Astrocyte (in vitro differentiated cells and primary cell): Measurements from ENCODE around the gene ZNF560.

Experiments used
- EZH2 ChIP-seq: IDR thresholded peaks from 2 replicates; pipeline ENCODE4 v1.6.1; 2012; ENCODE audit warnings: mild to moderate bottlenecking, low read length, inconsistent platforms; ENCODE audit not compliant: insufficient read depth
- TF ChIP-seq, protein P1 (sequence below): IDR thresholded peaks from 2 replicates; pipeline ENCODE4 v1.5.1; 2011; ENCODE audit warnings: low read depth, mild to moderate bottlenecking, inconsistent platforms, low read length, moderate library complexity; ENCODE audit not compliant: insufficient read depth

DNA sequence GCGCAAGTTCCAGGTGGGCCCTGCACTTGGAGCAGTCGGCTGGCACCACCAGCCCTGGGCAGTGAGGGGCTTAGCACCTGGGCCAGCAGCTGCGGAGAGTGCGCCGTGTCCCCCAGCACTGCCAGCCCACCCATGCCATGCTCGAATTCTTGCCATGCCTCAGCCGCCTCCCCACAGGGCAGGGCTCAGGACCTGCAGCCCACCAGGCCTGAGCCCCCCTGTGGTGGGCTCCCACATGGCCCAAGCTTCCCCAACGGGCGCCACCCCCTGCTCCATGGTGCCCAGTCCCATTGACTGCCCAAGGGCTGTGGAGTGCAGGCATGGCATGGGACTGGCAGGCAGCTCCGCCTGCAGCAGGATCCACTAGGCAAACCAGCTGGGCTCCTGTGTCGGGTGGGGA lies 49.5 kb upstream of the ZNF560 start:
- TF ChIP-seq, protein P1, sequence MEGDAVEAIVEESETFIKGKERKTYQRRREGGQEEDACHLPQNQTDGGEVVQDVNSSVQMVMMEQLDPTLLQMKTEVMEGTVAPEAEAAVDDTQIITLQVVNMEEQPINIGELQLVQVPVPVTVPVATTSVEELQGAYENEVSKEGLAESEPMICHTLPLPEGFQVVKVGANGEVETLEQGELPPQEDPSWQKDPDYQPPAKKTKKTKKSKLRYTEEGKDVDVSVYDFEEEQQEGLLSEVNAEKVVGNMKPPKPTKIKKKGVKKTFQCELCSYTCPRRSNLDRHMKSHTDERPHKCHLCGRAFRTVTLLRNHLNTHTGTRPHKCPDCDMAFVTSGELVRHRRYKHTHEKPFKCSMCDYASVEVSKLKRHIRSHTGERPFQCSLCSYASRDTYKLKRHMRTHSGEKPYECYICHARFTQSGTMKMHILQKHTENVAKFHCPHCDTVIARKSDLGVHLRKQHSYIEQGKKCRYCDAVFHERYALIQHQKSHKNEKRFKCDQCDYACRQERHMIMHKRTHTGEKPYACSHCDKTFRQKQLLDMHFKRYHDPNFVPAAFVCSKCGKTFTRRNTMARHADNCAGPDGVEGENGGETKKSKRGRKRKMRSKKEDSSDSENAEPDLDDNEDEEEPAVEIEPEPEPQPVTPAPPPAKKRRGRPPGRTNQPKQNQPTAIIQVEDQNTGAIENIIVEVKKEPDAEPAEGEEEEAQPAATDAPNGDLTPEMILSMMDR, result no peak
- TF ChIP-seq EZH2, result no peak
